Urinary bladder (tissue), 4 donors: ENCODE results near the gene PACRGL. TPM values are rescaled to one million over a fixed set of nuclear protein-coding genes. Genes with fewer than 3 reads are reported as not detected.

Experiments used
- DNase-seq: peaks from one replicate; pipeline ENCODE4 v3.0.0-alpha.2; 2015; ENCODE audit errors: extremely low spot score
- H3K27ac ChIP-seq: one replicate; pipeline ENCODE4 v1.5.1; 2013; ENCODE audit warnings: low read depth, mild to moderate bottlenecking, moderate library complexity
- H3K36me3 ChIP-seq: one replicate; pipeline ENCODE4 v1.6.1; 2013; ENCODE audit warnings: mild to moderate bottlenecking, moderate library complexity; ENCODE audit not compliant: insufficient read depth
- H3K4me1 ChIP-seq: one replicate; pipeline ENCODE4 v1.6.1; 2013; ENCODE audit warnings: mild to moderate bottlenecking, moderate library complexity; ENCODE audit not compliant: insufficient read depth
- H3K4me3 ChIP-seq: one replicate; pipeline ENCODE4 v1.5.1; 2013; ENCODE audit warnings: low read depth, low read length
- WGBS: extraction: QIAGEN DNeasy Blood & Tissue Kit; methylation state at CpG from one replicate; pipeline ENCODE4 v1.1.7; 2013; 5-methylcytosine and 5-hydroxymethylcytosine counted together
- polyA plus RNA-seq: library from polyadenylated mRNA; stranded (reverse); fragments of 200-250 nt; gene quantifications from one replicate; pipeline ENCODE4 v1.2.3, GENCODE V29; 2013
- total RNA-seq: library from RNA; depleted of rRNA; stranded (reverse); fragments of >200 nt; gene quantifications from one replicate; pipeline ENCODE4 v1.2.3, GENCODE V29; 2014
- donor health status: healthy with polysubstance abuse.
- donor health status: healthy.

PACRGL gene
- 55.3 TPM for total RNA-seq
- polyA plus RNA-seq: 18.3 TPM

DNA sequence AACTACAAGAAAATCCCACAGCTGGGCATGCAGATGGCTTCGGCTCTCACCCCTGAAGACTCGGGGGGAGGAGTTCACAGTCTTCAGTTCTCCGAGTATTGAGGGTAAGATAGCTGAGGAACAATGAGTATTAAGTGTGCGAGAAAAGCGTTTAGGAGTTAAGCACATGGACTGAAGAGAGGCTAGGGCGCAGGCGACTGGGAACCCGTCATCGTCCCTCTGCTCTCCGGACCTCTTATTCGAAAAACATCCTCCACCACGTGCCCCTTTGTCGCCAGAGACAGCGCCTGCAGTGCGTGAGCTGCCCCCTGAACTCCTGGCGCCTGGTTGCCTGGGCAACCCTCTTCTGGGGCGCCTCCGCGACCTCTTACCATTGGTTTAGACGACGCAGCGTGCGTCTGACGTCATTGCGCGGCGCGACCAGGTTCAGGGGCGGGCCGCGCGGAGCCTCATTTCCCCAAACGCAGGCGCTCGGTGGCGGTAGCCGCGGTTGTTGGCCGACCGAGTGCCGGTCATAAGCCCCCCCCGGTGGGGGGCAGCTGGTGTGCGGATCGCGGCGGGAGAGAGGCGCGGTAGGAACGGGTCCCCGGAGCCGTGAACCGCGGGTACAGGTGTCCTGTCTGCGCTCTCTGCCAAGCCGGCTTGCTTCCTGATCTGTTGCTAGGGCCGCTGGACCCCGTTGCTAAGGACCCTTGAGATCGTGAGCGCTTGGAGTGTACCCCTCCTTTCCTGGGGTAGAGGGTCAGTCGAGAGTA is at the start of gene PACRGL:
Gene PACRGL (plus strand): TSS at position 452 of the 755 bp plus-strand sequence. CDS start 4,024 bp downstream, outside the sequence.
- Histone ChIP-seq H3K27ac (peak within 1 kb of the TSS; percentile 31), H3K4me3 (peak within 1 kb of the TSS; percentile 72), H3K36me3 (no peaks in the 10 kb centered on the region), H3K4me1 (peaks cover 2% of the 10 kb centered on the region)
- peak; percentile 90 for DNase-seq
- WGBS: under 1% methylated on average over 60 of the region's 60 CpGs

DNA sequence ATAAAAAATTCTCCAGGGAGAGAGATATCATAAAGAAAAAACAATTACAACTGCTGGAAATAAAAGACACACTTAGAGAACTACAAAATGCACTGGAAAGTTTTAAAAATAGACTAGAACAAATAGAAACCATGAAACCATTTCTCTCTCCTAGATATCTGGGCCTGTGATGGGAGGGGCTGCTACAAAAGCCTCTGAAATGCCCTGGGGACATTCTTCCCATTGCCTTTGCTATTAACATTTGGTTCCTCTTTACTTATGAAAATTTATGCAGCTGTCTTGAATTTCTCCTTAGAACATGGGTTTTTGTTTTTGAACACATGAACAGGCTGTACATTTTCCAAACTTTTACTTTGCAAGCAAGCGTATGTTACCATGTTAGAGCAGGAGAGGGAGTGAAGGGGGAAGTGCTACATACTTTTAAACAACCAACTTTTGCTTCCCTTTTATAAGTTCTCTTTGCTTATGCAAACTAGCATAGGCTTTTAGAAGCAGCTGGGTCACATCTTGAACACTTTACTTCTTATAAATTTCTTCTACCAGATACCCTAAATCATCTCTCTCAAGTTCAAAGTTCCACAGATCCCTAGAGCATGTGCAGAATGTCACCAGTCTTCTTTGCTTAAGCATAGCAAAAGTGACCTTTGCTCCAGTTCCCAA is 47.9 kb upstream of the PACRGL start:
- H3K4me1 ChIP-seq: no peaks in the 10 kb centered on the region
- H3K4me3 ChIP-seq: no peak overlapping the region
- no peak overlapping the region for H3K27ac ChIP-seq
- H3K36me3 ChIP-seq: no peaks in the 10 kb centered on the region
- no peak for DNase-seq
- 46% methylated on average over 1 of the region's 1 CpG for whole genome bisulfite sequencing

DNA sequence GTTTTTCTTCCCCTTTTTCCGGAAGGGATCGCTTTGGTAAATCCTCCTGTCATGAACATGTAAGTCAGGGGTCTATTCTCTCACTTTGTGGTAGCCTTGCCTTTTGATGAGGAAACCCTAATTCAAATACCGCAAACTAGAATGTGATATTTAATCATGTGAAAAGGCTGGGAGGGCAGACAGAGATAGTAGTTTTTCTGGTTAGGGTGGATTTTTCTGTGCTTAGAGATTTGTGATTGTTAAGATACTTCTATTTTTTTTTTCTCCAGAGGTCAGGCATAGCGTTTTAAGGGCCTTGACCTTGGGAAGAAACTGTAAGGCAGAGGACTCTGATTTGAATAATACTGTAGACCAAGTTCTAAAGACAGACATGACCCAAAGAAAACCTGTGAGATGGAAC is 41.8 kb upstream of the PACRGL start:
- Histone ChIP-seq H3K27ac (no peak overlapping the region), H3K4me1 (no peaks in the 10 kb centered on the region), H3K36me3 (no peaks in the 10 kb centered on the region), H3K4me3 (no peak overlapping the region)
- DNase-seq: no peak
- WGBS: 74% methylated on average over 4 of the region's 4 CpGs

DNA sequence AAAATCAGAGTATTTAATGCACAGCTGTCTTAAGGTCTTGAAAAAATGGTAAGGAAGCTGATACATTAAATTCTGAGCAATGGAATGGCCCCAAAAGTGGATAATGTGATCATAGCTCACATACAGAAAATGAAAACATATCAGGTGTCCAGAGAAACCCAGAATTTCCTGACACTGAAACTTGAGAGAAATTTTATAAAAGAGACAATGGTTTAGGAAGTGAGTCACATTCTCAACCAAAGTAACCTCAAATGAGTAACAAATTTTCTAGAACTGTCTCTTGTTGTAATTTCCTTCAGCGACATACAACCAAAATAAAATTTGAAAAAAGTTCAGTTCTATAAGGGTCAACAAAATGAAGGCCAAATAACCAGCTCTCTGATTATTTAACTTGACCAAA is 37.4 kb upstream of the PACRGL start:
- Histone ChIP-seq H3K36me3 (no peaks in the 10 kb centered on the region), H3K4me3 (no peak overlapping the region), H3K27ac (no peak overlapping the region), H3K4me1 (no peaks in the 10 kb centered on the region)
- 74% methylated on average over 1 of the region's 1 CpG for WGBS
- DNase-seq: no peak

DNA sequence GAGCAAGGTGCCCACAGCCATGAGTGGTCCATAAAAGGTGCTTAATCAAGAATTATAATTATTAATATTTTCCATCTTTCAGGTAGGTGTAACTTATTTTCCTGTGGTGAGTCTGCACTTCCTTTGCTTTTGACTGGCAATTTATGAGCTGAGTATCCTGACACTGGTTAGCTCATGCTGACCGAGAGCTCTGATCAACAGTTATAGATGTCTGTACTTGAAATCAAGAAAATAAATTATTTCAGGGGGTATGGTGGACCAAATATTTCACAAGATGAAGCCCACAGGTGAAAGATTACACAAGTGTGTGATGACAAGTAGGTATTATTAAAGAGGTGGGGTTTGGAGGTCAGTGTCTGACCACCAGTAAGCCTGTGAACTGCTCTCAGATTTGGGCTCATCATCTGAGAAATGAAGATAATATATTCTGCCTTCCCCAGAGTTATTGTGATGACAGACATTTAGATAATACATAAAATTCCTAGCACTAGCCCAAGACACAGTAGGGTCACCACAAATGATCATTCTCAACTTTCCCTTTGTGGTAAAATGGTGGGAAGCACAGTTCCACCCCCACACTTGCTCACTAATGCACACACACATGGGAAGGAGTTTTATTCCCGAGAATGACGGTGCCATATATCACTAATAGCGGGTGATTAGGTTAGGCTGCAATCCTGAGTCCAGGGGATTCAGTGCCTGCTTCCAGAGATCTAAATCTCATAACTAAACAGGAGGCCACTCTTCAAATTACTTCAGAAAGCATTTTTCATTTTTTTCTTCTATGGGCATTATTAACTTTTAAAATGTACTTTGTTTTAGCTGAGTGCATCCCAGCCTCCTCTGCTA is 34.0 kb upstream of the PACRGL start:
- DNase-seq: no peak
- Histone ChIP-seq H3K4me3 (no peak overlapping the region), H3K36me3 (no peaks in the 10 kb centered on the region), H3K4me1 (no peaks in the 10 kb centered on the region), H3K27ac (no peak overlapping the region)
- WGBS: 74% methylated on average over 4 of the region's 4 CpGs

DNA sequence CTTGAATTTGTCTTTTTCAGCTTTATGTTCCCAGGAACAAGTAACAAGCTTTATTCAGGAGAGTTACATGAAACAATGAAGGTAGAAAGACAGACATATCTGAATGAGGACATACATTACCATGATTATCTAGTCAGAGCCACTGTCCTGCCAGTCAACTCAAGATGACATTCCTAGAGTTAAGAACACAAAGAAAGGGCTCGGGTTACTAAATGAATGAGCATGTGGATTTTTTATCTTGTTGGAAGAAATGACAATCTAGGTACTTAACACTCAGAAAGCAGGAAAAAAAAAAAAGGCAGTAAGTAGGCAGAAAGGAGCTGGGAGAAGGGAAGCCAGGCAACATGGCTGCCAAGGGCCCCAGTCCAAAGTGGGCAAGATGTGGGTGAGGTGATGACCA is 28.0 kb upstream of the PACRGL start:
- Histone ChIP-seq H3K4me3 (no peak overlapping the region), H3K36me3 (no peaks in the 10 kb centered on the region), H3K4me1 (no peaks in the 10 kb centered on the region), H3K27ac (no peak overlapping the region)
- no peak for DNase-seq
- 81% methylated on average over 1 of the region's 1 CpG for WGBS

DNA sequence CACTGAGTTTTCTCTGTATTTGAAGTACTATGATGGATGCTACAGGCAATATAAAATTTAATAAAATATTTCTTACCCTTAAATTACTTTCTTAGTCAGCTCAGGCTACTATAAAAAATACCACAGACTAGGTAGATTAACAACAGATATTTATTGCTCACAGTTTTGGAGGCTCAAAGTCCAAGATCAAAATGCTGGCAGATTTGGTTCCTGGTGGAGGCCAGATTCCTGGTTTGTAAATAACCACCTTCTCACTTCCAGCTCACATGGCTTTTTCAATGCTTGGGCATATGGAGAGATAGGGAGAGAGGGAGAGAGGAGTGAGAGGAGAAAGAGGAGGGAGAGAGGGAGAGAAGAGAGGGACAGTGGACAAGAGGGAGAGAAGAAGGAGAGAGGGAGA is 24.5 kb upstream of the PACRGL start:
- no peak overlapping the region for H3K27ac ChIP-seq
- no peak overlapping the region for H3K4me3 ChIP-seq
- DNase-seq: no peak
- no peaks in the 10 kb centered on the region for H3K36me3 ChIP-seq
- H3K4me1 ChIP-seq: no peaks in the 10 kb centered on the region

DNA sequence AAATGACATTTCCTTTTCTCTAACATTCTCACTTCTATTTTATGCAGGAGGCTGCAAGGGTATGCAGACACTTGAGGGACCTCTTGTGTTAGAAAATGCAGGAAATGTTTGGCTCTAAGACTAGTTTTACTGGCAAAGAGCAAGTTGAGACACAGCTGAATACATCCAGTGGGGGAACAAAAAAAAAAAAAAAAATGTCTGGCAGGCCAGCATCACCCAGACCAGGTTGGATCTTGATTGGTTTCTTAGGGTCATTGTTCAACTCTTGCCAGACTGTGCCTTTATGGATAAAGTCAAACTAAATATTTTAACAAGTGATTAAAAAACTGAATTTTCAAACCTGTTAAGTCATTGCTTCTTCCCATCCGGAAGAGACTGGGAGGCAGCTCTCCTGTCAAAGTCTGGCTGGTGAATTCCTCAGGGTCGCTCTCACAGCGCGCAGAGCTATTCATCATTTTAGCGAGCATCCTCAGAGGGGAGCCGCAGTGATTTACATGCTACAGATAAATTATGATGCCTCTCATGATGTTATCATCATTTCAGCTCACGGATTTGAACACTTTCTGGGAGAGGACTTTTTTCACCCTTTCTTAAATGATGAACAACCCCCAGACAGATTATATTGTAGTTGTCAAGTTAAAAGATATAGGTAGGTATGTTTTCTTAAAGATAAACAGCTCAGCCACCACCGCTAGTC is 23.6 kb upstream of the PACRGL start:
- Histone ChIP-seq H3K4me1 (no peaks in the 10 kb centered on the region), H3K36me3 (no peaks in the 10 kb centered on the region), H3K27ac (no peak overlapping the region), H3K4me3 (no peak overlapping the region)
- 31% methylated on average over 8 of the region's 8 CpGs for WGBS
- peak; percentile 36 for DNase-seq

DNA sequence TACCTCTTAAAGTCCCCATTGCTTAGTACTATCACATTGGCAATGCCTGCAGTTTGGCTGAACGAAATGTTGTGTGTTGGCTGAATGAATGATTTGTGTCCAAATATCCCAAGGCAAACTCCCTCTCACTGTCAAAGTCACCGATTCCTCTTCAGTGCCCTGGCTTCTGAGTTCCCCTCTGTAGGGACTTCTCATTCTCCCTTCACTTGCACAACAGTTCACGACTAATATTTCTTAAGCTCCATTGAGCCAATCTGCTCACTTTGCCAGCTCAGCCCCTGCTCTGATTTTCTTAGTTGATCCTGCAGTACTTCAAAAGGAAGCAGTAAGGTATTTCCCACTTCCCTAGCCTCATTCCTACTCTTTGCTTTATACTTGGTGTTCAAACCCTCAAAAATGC is 21.9 kb upstream of the PACRGL start:
- no peak for DNase-seq
- H3K4me3 ChIP-seq: no peak overlapping the region
- no peaks in the 10 kb centered on the region for H3K4me1 ChIP-seq
- H3K27ac ChIP-seq: no peak overlapping the region
- H3K36me3 ChIP-seq: no peaks in the 10 kb centered on the region
- WGBS: 94% methylated on average over 3 of the region's 3 CpGs

DNA sequence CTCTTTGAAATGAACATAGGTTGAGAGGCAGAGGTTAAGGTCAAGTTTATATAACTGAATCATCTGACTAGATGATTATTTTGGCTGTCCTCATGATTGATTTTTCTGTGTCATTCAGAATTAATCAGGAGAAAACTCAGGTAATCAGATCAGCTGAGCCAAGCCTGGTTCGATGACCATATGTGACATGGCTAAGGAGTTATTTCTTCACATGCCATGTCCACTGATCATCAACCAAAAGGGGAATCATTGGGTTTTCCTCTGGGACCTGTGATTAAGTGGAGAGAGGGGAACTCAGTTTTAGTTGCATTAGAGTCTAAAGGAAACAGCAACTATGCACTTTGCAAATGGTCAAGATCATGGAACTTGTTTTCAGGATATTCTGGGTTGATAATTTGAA is 20.3 kb upstream of the PACRGL start:
- Histone ChIP-seq H3K36me3 (no peaks in the 10 kb centered on the region), H3K4me1 (no peaks in the 10 kb centered on the region), H3K27ac (no peak overlapping the region), H3K4me3 (no peak overlapping the region)
- 86% methylated on average over 1 of the region's 1 CpG for WGBS
- DNase-seq: no peak

DNA sequence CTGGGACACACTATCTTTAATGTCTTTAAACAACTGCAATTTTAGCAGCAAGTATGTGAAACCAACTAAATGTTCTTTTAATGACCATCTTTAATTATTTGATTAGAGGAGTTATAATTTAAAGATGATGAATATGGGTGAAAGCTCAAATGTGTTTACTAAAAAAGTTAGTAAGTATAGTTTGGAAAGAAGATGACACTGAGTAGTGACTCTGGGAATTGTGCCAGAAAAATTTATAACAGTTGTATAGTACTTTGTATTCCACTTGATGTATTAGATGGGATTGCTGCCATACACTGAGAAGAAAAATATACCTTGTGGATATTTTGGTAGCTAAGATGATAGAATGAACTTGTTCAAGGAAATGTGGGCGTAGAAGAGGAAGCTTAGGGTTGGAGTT is 19.5 kb upstream of the PACRGL start:
- WGBS: 81% methylated on average over 1 of the region's 1 CpG
- peak; percentile 59 for DNase-seq
- no peaks in the 10 kb centered on the region for H3K36me3 ChIP-seq
- peak overlapping the region; percentile 18 for H3K27ac ChIP-seq
- no peak overlapping the region for H3K4me3 ChIP-seq
- no peaks in the 10 kb centered on the region for H3K4me1 ChIP-seq

DNA sequence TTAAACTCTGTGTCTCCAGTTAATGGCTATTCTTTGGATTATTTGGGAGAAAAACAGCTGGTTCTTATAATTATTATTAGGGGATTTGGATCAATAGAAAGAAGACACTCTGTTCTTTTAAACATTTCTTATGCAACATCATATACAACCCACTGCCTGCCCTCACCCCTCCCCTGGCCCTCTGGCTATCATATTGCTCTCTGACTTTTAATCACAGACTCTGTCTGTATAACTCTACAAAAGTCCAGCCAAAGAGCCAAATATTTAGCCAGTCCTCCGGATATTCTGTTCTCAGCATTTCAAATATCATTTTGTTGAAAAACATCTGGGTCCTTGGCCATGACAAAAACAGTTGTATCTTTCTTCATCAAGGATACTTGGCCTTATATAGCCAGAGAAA is 19.0 kb upstream of the PACRGL start:
- H3K36me3 ChIP-seq: no peaks in the 10 kb centered on the region
- H3K27ac ChIP-seq: peak overlapping the region; percentile 18
- no peaks in the 10 kb centered on the region for H3K4me1 ChIP-seq
- no peak overlapping the region for H3K4me3 ChIP-seq
- DNase-seq: peak; percentile 33
- WGBS: 32% methylated on average over 1 of the region's 1 CpG

DNA sequence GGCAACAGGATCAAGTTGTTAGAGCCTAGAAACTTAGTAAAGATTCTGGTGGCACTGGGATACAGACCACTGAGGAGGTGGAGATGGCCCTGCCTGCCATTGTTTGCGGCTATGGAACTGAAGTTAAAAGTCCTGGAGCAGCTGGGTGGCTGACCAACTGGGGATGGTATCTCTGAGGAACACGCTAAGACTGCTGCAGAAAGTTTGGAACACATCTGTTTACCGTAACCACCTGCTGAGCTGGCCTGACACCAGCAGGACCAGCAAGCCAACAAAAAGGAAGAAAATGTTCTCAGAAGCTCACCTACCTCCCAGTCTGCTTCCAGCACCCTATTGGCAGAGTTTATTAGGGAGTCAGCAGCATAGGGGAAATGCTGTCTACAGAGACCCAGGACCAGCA is 17.4 kb upstream of the PACRGL start:
- WGBS: 69% methylated on average over 3 of the region's 3 CpGs
- H3K4me1 ChIP-seq: no peaks in the 10 kb centered on the region
- H3K27ac ChIP-seq: no peak overlapping the region
- no peaks in the 10 kb centered on the region for H3K36me3 ChIP-seq
- no peak for DNase-seq
- H3K4me3 ChIP-seq: no peak overlapping the region
